ENCODE measurements around the gene CKS1B. TPM values are rescaled to one million over a fixed set of nuclear protein-coding genes. Genes with fewer than 3 reads are reported as not detected.

Gene CKS1B
- total and polyA plus RNA-seq, 4 donors: 22.3 to 38.2 (median 30.2) TPM

GRCh38 chr1:154954541-154954940 lies 19.9 kb upstream of the CKS1B start:
- no peak for TF ChIP-seq CTCF (IDR thresholded peaks at IDR 0.05; ENCODE audit: control extremely low read depth, extremely low read depth)
- 66% methylated on average over 3 of the region's 3 CpGs for WGBS, 2 donors
- peaks cover 0 to 18% (median 9%) of the 10 kb centered on the region in 4 donors for H3K36me3 ChIP-seq (ENCODE audit: control insufficient read depth in 4 of 4, insufficient read depth in 4 of 4, low read length in 4 of 4)
- DNase-seq (no peak), ATAC-seq (ENCODE audit: insufficient read depth, low FRiP score) (no peak)
- H3K9ac ChIP-seq (ENCODE audit: insufficient read depth in 1 of 2, low read length in 2 of 2): peak overlapping the region; percentile 30 to 79
- H3K4me3 ChIP-seq: no peak overlapping the region
- H3K27me3 ChIP-seq (ENCODE audit: control insufficient read depth in 3 of 3, insufficient read depth in 3 of 3, low read length in 2 of 3): no peaks in the 10 kb centered on the region
- H3K4me1 ChIP-seq (ENCODE audit: control insufficient read depth in 5 of 5, insufficient read depth in 5 of 5, low read length in 5 of 5): peaks cover 7 to 27% (median 19%) of the 10 kb centered on the region in 5 donors
- no peak overlapping the region for H3K27ac ChIP-seq (ENCODE audit: low read depth in 1 of 2, low read length in 1 of 2)
- no peaks in the 10 kb centered on the region for H3K9me3 ChIP-seq (ENCODE audit: control insufficient read depth in 4 of 4, insufficient read depth in 3 of 4, low read length in 3 of 4)

- WGBS, 2 donors: 4% methylated on average over 4 of the region's 4 CpGs
- ATAC-seq (ENCODE audit: insufficient read depth, low FRiP score) (peak; percentile 9), DNase-seq (peak; percentile 67 to 83 (median 76))
- Histone ChIP-seq H3K27ac (ENCODE audit: low read depth in 1 of 2, low read length in 1 of 2) (peak overlapping the region; percentile 72 to 87), H3K4me1 (ENCODE audit: control insufficient read depth in 5 of 5, insufficient read depth in 5 of 5, low read length in 5 of 5) (peaks cover 7 to 27% (median 19%) of the 10 kb centered on the region in 5 donors), H3K4me3 (peak overlapping the region; percentile 4), H3K27me3 (ENCODE audit: control insufficient read depth in 3 of 3, insufficient read depth in 3 of 3, low read length in 2 of 3) (no peaks in the 10 kb centered on the region), H3K9me3 (ENCODE audit: control insufficient read depth in 4 of 4, insufficient read depth in 3 of 4, low read length in 3 of 4) (no peaks in the 10 kb centered on the region), H3K36me3 (ENCODE audit: control insufficient read depth in 4 of 4, insufficient read depth in 4 of 4, low read length in 4 of 4) (peaks cover 0 to 18% (median 10%) of the 10 kb centered on the region in 4 donors), H3K9ac (ENCODE audit: insufficient read depth in 1 of 2, low read length in 2 of 2) (peak overlapping the region; percentile 65 to 79)
- no peak for TF ChIP-seq CTCF (IDR thresholded peaks at IDR 0.05; ENCODE audit: control extremely low read depth, extremely low read depth)
Observed at GRCh38 chr1:154955039-154955717, 19.3 kb upstream of the CKS1B start.

GRCh38 chr1:154955718-154956543 lies 18.6 kb upstream of the CKS1B start, which contains the start of gene PBXIP1:
Gene PBXIP1, minus strand, starts transcription at chr1:154956099. Its CDS starts 2,378 bp downstream, at chr1:154953721.
- DNase-seq (peak; percentile 92 to 98 (median 98)), ATAC-seq (ENCODE audit: insufficient read depth, low FRiP score) (peak; percentile 82)
- WGBS, 2 donors: 0% methylated on average over 18 of the region's 18 CpGs

More at GRCh38 chr1:154955718-154956543, 18.6 kb upstream of the CKS1B start, which contains the start of gene PBXIP1:
- Histone ChIP-seq H3K4me1 (ENCODE audit: control insufficient read depth in 5 of 5, insufficient read depth in 5 of 5, low read length in 5 of 5) (peaks cover 10 to 31% (median 22%) of the 10 kb centered on the region in 5 donors), H3K9ac (ENCODE audit: insufficient read depth in 1 of 2, low read length in 2 of 2) (peak within 1 kb of the TSS; percentile 65 to 79), H3K36me3 (ENCODE audit: control insufficient read depth in 4 of 4, insufficient read depth in 4 of 4, low read length in 4 of 4) (peaks cover 0 to 11% (median 9%) of the 10 kb centered on the region in 4 donors), H3K27me3 (ENCODE audit: control insufficient read depth in 3 of 3, insufficient read depth in 3 of 3, low read length in 2 of 3) (no peaks in the 10 kb centered on the region), H3K9me3 (ENCODE audit: control insufficient read depth in 4 of 4, insufficient read depth in 3 of 4, low read length in 3 of 4) (no peaks in the 10 kb centered on the region), H3K4me3 (peak within 1 kb of the TSS; percentile 25), H3K27ac (ENCODE audit: low read depth in 1 of 2, low read length in 1 of 2) (peak within 1 kb of the TSS; percentile 72 to 87)
- no peak for TF ChIP-seq CTCF (IDR thresholded peaks at IDR 0.05; ENCODE audit: control extremely low read depth, extremely low read depth)

Measured in lung (tissue), 12 donors.